Astrocyte of the hippocampus (primary cell): ENCODE results near the gene HTR2A.

ENCODE experiments used
- DNase-seq: peaks from one replicate; pipeline ENCODE4 v3.0.0; 2011; ENCODE audit warnings: low read depth, low spot score

HTR2A gene

GRCh38 chr13:46871557-46871956 is 25.3 kb downstream of the HTR2A start:
- DNase-seq: peak; percentile 32

- no peak for DNase-seq
These were observed 28.8 kb downstream of the HTR2A start for GRCh38 chr13:46868091-46868490.

- peak; percentile 32 for DNase-seq
These were observed 30.7 kb downstream of the HTR2A start for GRCh38 chr13:46866150-46866549.

- DNase-seq: no peak
These were observed 31.9 kb downstream of the HTR2A start for GRCh38 chr13:46864941-46865340.

GRCh38 chr13:46861959-46862358 is 34.9 kb downstream of the HTR2A start:
- no peak for DNase-seq

- peak; percentile 34 for DNase-seq
These were observed 36.1 kb downstream of the HTR2A start for GRCh38 chr13:46860722-46861121.

GRCh38 chr13:46858776-46859175 is 38.1 kb downstream of the HTR2A start:
- DNase-seq: no peak

- no peak for DNase-seq
These were observed 38.7 kb downstream of the HTR2A start for GRCh38 chr13:46858163-46858562.

GRCh38 chr13:46855664-46856063 is 41.2 kb downstream of the HTR2A start:
- DNase-seq: no peak

GRCh38 chr13:46855166-46855565 is 41.7 kb downstream of the HTR2A start:
- no peak for DNase-seq

- DNase-seq: no peak
These were observed 44.7 kb downstream of the HTR2A start for GRCh38 chr13:46852168-46852567.

- DNase-seq: no peak
These were observed 46.6 kb downstream of the HTR2A start for GRCh38 chr13:46850214-46850613.

- no peak for DNase-seq
These were observed 50.1 kb downstream of the HTR2A start for GRCh38 chr13:46846726-46847125.

GRCh38 chr13:46845146-46845545 is 51.7 kb downstream of the HTR2A start:
- DNase-seq: no peak

GRCh38 chr13:46844431-46844830 is 52.4 kb downstream of the HTR2A start:
- DNase-seq: peak; percentile 30

- DNase-seq: no peak
These were observed 57.5 kb downstream of the HTR2A start for GRCh38 chr13:46839399-46839798.

GRCh38 chr13:46834657-46835056 is 62.2 kb downstream of the HTR2A start:
- DNase-seq: no peak

- DNase-seq: peak; percentile 72
These were observed 65.2 kb downstream of the HTR2A start for GRCh38 chr13:46831588-46832194.

- DNase-seq: no peak
These were observed 66.3 kb downstream of the HTR2A start for GRCh38 chr13:46830405-46831005.

GRCh38 chr13:46822551-46822950 is 74.3 kb downstream of the HTR2A start:
- no peak for DNase-seq

GRCh38 chr13:46817838-46818476 is 78.9 kb downstream of the HTR2A start:
- no peak for DNase-seq

- DNase-seq: no peak
These were observed 79.8 kb downstream of the HTR2A start for GRCh38 chr13:46817095-46817494.

- no peak for DNase-seq
These were observed 80.5 kb downstream of the HTR2A start for GRCh38 chr13:46816371-46816770.
